HG03460 (cell line): ENCODE measurements around the gene ABCC3.

Experiments used
- ATAC-seq: cut with Tn5 transposase; IDR thresholded peaks from one replicate; pipeline ENCODE4 v1.9.1; 2021; ENCODE audit not compliant: unreplicated experiment

Gene ABCC3

GRCh38 chr17:50728881-50729765 lies 94.4 kb downstream of the ABCC3 start:
- no peak for ATAC-seq

GRCh38 chr17:50731575-50732460 lies 97.1 kb downstream of the ABCC3 start:
- no peak for ATAC-seq

DNA sequence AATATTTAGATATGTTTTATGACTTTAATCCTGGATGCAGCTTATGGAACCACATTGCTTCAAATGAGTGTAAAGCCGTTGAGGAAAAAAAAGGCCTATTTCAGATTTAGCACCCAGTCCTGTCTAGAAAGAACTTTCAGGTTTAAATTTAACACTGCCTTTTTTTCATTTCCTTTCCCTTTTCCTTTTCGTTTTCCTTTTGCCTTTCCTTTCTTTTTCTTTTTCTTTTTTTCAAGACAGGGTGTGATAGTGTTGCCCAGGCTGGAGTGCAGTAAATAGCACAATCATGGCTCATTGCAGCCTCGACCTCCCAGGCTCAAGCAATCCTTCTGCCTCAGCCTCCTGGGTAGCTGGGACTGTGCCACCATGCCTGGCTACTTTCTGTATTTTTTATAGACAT lies 100.6 kb downstream of the ABCC3 start:
- no peak for ATAC-seq

GRCh38 chr17:50737118-50737698 lies 102.5 kb downstream of the ABCC3 start:
- ATAC-seq: no peak

DNA sequence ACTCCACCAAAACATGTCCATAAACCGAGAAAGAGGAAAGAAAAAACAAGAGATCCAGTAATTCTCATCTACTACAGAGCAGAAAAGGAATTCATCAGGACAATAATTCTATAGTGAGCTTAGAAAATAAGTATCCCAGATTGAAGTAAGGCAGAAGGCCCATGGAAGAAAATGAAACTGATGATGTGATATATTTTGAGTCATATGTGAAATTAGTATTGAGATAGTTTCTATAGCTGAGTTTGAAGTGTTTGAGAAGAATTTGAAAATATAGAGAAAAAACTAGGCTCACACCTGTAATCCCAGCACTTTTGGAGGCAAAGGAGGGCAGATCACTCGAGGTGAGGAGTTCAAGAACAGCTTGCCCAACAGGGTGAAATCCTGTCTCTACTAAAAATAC lies 104.4 kb downstream of the ABCC3 start:
- ATAC-seq: no peak
